GM23248 (cell line): Measurements from ENCODE around the gene CCDC51.

ENCODE experiments used
- EZH2 ChIP-seq: fragments of 200-600 bp; sonication (generic); IDR thresholded peaks from 2 replicates; pipeline ENCODE4 v1.6.1; 2018; ENCODE audit warnings: antibody characterized with exemption, mild to moderate bottlenecking; ENCODE audit not compliant: insufficient read depth, poor library complexity, severe bottlenecking
- EZH2phosphoT487 ChIP-seq: fragments of 200-600 bp; sonication (generic); IDR thresholded peaks from 2 replicates; pipeline ENCODE4 v1.6.1; 2018; ENCODE audit warnings: antibody characterized with exemption, moderate library complexity, mild to moderate bottlenecking, low read depth; ENCODE audit not compliant: insufficient read depth

DNA sequence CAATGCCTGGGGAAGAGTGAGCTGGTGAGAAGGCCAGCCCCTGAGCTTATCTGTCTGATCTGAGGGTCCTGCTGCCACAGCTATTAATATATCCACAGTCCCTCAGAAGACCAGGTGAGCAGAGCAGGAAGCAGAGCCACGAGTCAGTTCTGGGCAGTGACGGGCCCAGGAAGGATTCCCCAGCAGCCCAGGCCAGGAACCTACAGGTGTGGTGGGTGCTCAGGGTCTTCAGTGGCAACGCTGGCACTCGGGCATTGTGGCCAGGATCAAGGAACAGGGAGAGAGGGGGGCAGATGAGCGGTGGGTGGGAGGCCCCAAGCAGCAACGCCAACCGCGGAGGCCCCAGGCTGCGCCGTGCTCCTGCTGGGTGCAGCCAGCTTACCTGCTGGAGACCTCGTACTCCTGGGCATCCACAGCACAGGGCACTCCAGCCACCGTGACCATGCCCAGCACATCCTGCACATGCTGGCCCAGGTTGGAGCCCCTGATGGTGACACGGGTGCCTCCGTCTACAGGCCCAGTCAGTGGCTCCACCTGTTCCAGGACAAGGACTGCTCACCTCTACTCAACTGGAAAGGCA, 22.3 kb downstream of the CCDC51 start:
- no peak for TF ChIP-seq EZH2
- TF ChIP-seq EZH2phosphoT487: no peak
